Stimulated activated effector memory CD8-positive, alpha-beta T cell treated with anti-CD3 and anti-CD28 coated beads, Interleukin-12 subunit alpha, Interleukin-12 subunit beta, amount 100 ng/mL, for 72 hours (primary cell): ENCODE measurements around the gene SCAND1.
"Not testable (repeated sequence)": the region's sequence is repeated elsewhere in the genome, so short reads cannot be mapped to it uniquely, and the experiment has no call there.

ENCODE experiments used
- ATAC-seq: fragments of 150-1000 bp; cut with Tn5 transposase; 2 replicates; pipeline ENCODE4 v1.10.0; 2021
- DNase-seq, 2 donors: peaks; one replicate each; pipeline ENCODE4 v3.0.0; 2021 to 2022; ENCODE audit warnings: low spot score in 2 of 2
- H3K27ac Mint-ChIP-seq: one replicate; pipeline ENCODE4 v1.8.0; 2022; ENCODE audit warnings: mild to moderate bottlenecking, mixed read lengths
- H3K36me3 Mint-ChIP-seq: one replicate; pipeline ENCODE4 v1.8.0; 2022; ENCODE audit warnings: mild to moderate bottlenecking, mixed read lengths
- H3K4me1 Mint-ChIP-seq: one replicate; pipeline ENCODE4 v1.8.0; 2022; ENCODE audit warnings: mixed read lengths
- H3K4me3 Mint-ChIP-seq: one replicate; pipeline ENCODE4 v1.8.0; 2022; ENCODE audit warnings: mild to moderate bottlenecking, mixed read lengths
- H3K9me3 Mint-ChIP-seq: one replicate; pipeline ENCODE4 v1.8.0; 2022; ENCODE audit warnings: mixed read lengths

Gene SCAND1

DNA sequence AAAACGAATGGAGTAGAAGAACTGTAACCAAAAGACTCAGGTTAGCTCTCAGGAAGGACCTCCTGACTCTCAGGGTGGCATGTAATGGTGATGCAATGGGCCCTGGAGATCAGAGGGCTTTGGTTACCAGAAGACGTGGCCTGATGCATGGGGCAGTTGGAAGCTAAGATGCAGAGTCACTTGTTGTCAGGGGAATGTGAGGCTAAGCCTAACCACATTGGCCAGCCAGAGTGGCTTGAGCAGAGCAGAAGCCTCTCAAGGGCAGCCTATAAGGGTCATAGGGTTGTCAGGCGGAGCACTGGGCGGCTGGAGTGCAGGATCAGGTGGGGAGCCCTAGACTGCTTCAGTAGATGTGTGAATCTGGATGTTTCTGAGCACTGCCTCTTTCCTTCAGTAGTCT lies 20.0 kb upstream of the SCAND1 start:
- ATAC-seq (no peak), DNase-seq (no peak)
- H3K9me3 Mint-ChIP-seq, result no peaks in the 10 kb centered on the region
- no peaks in the 10 kb centered on the region for H3K4me1 Mint-ChIP-seq
- no peaks in the 10 kb centered on the region for H3K36me3 Mint-ChIP-seq
- H3K4me3 Mint-ChIP-seq, result no peak overlapping the region
- no peak overlapping the region for H3K27ac Mint-ChIP-seq

DNA sequence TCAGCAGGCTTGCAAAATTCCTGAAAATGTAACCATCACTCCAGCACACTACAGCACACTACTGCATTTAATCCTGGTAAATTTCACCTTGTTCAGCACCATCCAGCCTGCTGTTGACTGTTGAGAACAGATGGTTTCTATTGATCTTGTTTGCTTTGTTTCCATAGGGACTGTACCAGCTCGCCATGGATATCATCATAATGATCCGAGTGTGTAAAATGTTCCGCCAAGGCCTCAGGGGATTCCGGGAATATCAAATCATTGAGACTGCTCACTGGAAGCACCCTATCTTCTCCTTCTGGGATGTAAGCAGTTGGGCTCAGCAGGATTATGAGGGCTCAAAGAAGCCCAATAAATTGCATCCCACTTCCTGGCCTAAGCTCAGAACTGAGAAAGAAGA lies 18.2 kb upstream of the SCAND1 start:
- H3K27ac Mint-ChIP-seq, result no peak overlapping the region
- no peaks in the 10 kb centered on the region for H3K36me3 Mint-ChIP-seq
- DNase-seq (no peak), ATAC-seq (no peak)
- H3K4me3 Mint-ChIP-seq, result no peak overlapping the region
- no peaks in the 10 kb centered on the region for H3K9me3 Mint-ChIP-seq
- no peaks in the 10 kb centered on the region for H3K4me1 Mint-ChIP-seq

DNA sequence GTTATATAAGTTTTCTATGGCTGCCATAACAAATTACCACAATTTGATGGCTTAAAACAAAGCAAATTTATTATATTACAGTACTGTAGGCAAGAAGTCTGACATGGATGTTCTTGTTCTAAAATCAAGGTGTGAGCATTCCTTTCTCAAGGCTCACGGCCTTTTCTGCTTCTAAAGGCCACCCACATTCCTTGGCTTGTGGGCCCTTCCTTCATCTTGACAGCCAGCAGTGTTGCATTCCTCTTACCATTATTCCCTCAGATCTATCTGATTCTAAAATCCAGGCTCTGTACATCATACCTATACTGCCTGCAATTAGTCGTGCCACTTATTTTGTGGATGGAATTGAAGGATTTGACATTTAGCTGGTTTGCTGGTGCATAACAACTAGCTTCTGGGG lies 17.7 kb upstream of the SCAND1 start:
- ATAC-seq, result no peak
- no peak for DNase-seq
- no peak overlapping the region for H3K27ac Mint-ChIP-seq
- H3K9me3 Mint-ChIP-seq, result no peaks in the 10 kb centered on the region
- no peaks in the 10 kb centered on the region for H3K36me3 Mint-ChIP-seq
- H3K4me3 Mint-ChIP-seq, result no peak overlapping the region
- H3K4me1 Mint-ChIP-seq, result no peaks in the 10 kb centered on the region

GRCh38 chr20:35968930-35969329 lies 14.6 kb upstream of the SCAND1 start:
- no peak for ATAC-seq
- Mint-ChIP-seq H3K27ac (no peak overlapping the region), H3K4me3 (no peak overlapping the region), H3K9me3 (no peaks in the 10 kb centered on the region), H3K36me3 (no peaks in the 10 kb centered on the region), H3K4me1 (no peaks in the 10 kb centered on the region)
- DNase-seq, result no peak

- ATAC-seq, result no peak
- Mint-ChIP-seq H3K27ac (no peak within 1 kb of the TSS), H3K4me1 (no peaks in the 10 kb centered on the region), H3K9me3 (no peaks in the 10 kb centered on the region), H3K36me3 (no peaks in the 10 kb centered on the region), H3K4me3 (no peak within 1 kb of the TSS)
- DNase-seq, result no peak
These were observed 13.8 kb upstream of the SCAND1 start, which contains the start of gene CNBD2 for GRCh38 chr20:35967979-35968640. TSS of gene CNBD2 (plus strand) at chr20:35968590. CDS start at chr20:35968763, 173 bp downstream.

- Mint-ChIP-seq H3K4me1 (no peaks in the 10 kb centered on the region), H3K27ac (no peak overlapping the region), H3K36me3 (no peaks in the 10 kb centered on the region), H3K4me3 (no peak overlapping the region), H3K9me3 (no peaks in the 10 kb centered on the region)
- DNase-seq (no peak), ATAC-seq (no peak)
These were observed 9.6 kb upstream of the SCAND1 start for GRCh38 chr20:35963878-35964277.

DNA sequence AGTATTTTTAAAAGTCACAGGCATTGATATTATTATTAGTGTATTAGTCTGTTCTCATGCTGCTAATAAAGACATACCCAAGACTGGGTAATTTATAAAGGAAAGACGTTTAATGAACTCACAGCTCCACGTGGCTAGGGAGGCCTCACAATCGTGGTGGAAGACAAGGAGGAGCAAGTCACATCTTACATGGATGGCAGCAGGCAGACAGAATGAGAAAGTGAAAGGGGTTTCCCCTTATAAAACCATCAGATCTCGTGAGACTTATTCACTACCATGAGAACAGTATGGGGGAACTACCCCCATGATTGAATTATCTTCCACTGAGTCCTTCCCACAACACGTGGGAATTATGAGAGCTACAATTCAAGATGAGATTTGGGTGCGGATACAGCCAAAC lies 5.0 kb upstream of the SCAND1 start:
- H3K4me1 Mint-ChIP-seq, H3K27ac Mint-ChIP-seq, ATAC-seq, DNase-seq, H3K4me3 Mint-ChIP-seq, H3K9me3 Mint-ChIP-seq, H3K36me3 Mint-ChIP-seq: not testable (repeated sequence)

DNA sequence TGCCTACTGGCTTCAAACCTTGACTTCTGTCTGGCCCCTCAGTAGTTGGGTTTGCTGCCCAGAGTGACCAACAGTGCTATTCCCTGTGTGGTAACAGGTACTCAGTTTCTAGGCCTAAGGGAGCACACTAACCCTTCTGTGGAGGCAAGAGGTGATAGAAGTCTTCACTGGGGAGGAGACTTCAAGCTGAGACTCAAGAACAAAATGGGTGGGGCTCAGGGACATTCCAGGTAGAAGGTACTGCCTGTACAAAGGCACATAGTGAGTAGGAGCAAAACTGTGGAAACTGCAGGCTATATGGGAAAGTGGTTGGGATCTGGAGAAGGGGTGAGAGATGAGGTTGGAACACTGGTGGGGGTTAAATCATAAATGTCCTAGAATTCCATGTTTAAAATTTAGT lies 2.3 kb upstream of the SCAND1 start:
- peaks cover 18% of the 10 kb centered on the region for H3K36me3 Mint-ChIP-seq
- H3K4me3 Mint-ChIP-seq, result no peak overlapping the region
- no peak for DNase-seq
- H3K4me1 Mint-ChIP-seq, result peaks cover 12% of the 10 kb centered on the region
- ATAC-seq, result no peak
- H3K9me3 Mint-ChIP-seq, result no peaks in the 10 kb centered on the region
- no peak overlapping the region for H3K27ac Mint-ChIP-seq

DNA sequence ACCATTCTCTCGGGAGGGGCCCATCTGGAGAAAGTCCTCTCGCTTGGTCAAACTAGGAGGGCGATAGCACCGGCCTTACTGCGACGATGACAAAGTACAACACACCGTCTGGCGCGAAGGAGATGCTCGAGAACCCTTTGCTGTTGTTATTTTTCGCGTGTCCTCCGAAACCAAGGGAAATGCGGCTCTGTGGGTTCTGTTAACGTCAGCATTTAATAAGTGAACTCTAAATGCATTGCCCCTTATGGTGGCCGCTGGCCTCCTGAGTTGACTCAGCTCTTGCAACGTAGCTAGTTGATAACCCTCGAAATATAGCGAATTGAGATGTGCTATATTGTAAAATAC lies 577 bp upstream of the SCAND1 start:
- DNase-seq, result no peak
- peak overlapping the region; percentile 96 for H3K4me3 Mint-ChIP-seq

DNA sequence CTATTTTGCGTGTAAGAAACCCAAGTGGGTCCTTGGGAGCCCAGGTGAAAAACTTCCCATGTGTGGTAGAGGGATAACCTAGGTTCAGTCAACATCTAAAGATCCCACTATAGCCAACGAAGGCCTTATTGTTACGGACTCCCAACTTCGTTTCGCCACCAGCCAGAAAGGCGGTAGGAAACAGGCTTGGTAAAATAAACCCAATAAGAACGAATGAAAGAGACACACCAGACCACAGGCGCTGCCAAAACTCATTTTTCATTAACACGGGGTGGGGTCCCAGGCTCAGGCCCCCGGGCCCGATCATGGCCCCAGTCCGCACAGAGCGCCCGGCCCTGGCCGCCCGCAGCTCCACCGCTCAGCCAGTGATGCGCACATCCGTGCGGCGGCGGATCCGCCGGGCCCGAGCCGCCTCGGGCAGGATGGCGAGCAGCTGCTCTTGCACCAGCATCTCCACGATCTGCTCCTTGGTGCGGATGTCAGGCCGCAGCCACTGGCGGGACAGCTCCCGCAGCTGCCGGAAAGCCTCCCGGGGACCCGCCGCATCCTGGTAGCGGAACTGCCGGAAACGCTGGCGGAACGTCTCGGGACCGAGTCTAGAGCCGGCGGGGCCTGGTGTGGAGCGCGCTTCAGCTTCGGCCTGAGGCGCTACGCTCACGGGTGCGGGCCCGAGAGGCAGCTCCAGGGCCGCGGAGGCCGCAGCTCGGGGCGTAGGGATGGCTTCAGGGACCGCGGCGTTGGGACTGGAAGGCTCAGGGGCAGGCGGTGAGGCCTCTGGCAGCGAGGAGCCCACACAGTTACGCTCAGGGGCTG lies 709 bp downstream of the SCAND1 start:
- Mint-ChIP-seq H3K4me3 (peak overlapping the region; percentile 96), H3K4me1 (peaks cover 12% of the 10 kb centered on the region), H3K36me3 (peaks cover 20% of the 10 kb centered on the region), H3K9me3 (no peaks in the 10 kb centered on the region), H3K27ac (peak overlapping the region; percentile 99)
- ATAC-seq, result peak; percentile 50
- DNase-seq, result peak; percentile 57 to 84

More for the DNA sequence above, 577 bp upstream of the SCAND1 start:
- Mint-ChIP-seq H3K36me3 (peaks cover 18% of the 10 kb centered on the region), H3K27ac (peak overlapping the region; percentile 99), H3K9me3 (no peaks in the 10 kb centered on the region), H3K4me1 (peaks cover 12% of the 10 kb centered on the region)
- ATAC-seq, result peak; percentile 35

DNA sequence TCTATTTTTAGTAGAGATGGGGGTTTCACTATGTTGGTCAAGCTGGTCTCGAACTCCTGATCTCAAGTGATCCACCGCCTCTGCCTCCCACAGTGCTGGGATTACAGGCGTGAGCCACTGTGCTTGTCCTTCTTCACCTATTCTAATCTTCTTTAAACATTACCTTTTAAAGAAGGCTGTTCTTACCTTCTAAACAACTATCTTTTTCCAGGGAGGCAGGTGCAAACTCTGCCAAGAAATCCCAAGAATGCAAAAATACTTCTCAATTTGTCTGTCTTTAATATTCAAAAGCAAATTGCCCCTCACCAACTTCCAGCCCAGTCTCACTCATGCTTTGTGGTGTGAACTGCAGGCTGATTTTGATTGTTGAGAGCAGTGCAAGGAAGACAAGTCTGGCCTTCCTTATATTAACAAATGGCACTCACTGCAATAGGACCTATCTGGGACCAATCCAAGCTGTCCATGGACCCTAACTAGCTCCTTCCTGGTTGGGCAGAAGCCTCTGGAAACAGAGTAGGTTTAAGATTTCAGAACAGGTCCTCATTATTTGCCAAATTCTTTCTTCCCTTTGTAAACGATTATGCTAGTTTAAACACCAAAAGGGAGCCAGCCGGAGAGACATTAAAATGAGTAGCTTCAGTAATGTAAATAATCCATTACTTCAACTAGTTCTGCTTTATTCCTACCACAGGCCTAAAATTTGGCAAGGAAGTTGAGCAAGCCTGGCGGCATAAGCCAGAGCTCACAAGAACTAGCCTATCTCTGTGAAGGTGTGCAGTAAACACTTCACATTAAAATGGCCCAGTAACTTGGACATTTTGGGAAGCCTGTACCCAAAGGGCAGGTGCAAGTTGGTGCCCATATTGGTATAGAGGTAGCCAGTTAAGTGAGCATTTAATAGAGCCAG lies 1.6 kb downstream of the SCAND1 start:
- Mint-ChIP-seq H3K4me1 (peaks cover 12% of the 10 kb centered on the region), H3K36me3 (peaks cover 28% of the 10 kb centered on the region), H3K9me3 (no peaks in the 10 kb centered on the region), H3K4me3 (peak overlapping the region; percentile 96), H3K27ac (peak overlapping the region; percentile 99)
- DNase-seq (no peak), ATAC-seq (no peak)

GRCh38 chr20:35952080-35952479 lies 2.2 kb downstream of the SCAND1 start:
- not testable (repeated sequence) for H3K9me3 Mint-ChIP-seq, DNase-seq, ATAC-seq
- peaks cover 34% of the 10 kb centered on the region for H3K36me3 Mint-ChIP-seq
- peak overlapping the region; percentile 96 for H3K4me3 Mint-ChIP-seq
- peak overlapping the region; percentile 99 for H3K27ac Mint-ChIP-seq
- peaks cover 12% of the 10 kb centered on the region for H3K4me1 Mint-ChIP-seq

DNA sequence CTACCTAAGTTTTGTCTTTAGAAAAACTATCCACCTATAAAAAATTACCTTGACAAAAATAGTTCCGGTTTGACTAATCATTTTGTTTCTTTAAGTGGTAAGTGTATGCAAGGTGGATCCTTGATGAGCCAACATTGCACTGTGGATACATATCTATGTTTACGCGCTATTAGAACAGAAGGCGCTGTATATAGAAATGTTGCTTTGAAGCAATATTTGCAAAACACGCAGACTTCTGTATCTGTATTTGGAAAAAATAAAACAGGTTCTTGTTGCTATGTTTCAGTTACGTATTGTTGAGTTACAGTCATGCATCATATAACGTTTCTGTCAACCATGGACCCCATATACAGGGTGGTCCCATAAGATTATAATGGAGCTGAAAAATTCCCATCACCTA lies 4.2 kb downstream of the SCAND1 start:
- H3K36me3 Mint-ChIP-seq, result peaks cover 45% of the 10 kb centered on the region
- peaks cover 12% of the 10 kb centered on the region for H3K4me1 Mint-ChIP-seq
- no peak overlapping the region for H3K27ac Mint-ChIP-seq
- DNase-seq, result no peak
- H3K9me3 Mint-ChIP-seq, result no peaks in the 10 kb centered on the region
- H3K4me3 Mint-ChIP-seq, result no peak overlapping the region
- no peak for ATAC-seq

DNA sequence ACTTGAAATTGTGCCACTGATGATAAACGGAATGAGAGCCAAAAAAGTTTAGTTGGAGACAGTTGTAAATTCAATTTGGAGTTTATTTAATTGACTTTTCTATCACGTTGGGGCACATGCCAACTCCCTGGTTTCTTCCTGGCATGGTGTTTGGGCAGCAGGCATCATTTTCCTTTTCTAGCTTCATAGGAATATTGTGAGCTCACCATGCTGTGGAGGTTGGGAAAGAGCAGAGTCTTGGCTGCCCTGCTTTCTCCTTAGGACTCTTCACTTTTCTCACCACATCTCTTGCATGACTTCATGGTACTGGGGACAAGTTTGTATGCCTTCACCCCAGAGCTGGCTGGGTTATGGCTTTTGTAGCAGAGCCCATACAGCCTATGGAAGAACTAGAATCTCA lies 6.4 kb downstream of the SCAND1 start:
- Mint-ChIP-seq H3K9me3 (no peaks in the 10 kb centered on the region), H3K4me1 (peaks cover 7% of the 10 kb centered on the region), H3K36me3 (peaks cover 50% of the 10 kb centered on the region), H3K4me3 (no peak overlapping the region), H3K27ac (no peak overlapping the region)
- no peak for ATAC-seq
- DNase-seq, result no peak

DNA sequence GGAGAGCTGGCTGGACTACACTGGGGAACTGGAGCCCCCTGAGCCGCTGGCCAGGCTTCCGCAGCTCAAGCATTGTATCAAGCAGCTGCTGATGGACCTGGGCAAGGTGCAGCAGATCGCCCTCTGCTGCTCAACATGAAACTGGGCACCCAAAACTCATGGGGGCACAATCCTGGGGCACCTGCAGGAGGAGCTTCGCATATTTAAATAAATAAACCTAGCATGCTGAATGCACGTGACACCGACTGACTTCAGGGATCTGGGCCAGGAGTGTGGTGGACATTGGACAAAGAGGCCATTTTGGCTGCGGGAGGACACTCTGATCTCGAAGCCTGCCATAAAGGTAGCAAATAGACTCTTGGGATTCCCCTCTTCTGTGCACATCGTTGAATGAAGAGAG lies 6.8 kb downstream of the SCAND1 start:
- Mint-ChIP-seq H3K36me3 (peaks cover 50% of the 10 kb centered on the region), H3K9me3 (no peaks in the 10 kb centered on the region), H3K4me1 (peaks cover 3% of the 10 kb centered on the region), H3K27ac (no peak overlapping the region), H3K4me3 (no peak overlapping the region)
- DNase-seq, result no peak
- peak; percentile 52 for ATAC-seq
